ENCODE data around the gene DNAH17. TPM values are rescaled to one million over a fixed set of nuclear protein-coding genes. Genes with fewer than 3 reads are reported as not detected.
A peak's percentile ranks its signal among the peaks of the same experiment; 100 is the strongest.

DNAH17 gene
- total and polyA plus RNA-seq, 2 donors = 0.28 to 0.30 TPM

GRCh38 chr17:78498848-78499247 lies 78.3 kb downstream of the DNAH17 start:
- no peaks in the 10 kb centered on the region for H3K27me3 ChIP-seq (ENCODE audit: control insufficient read depth in 2 of 2, insufficient read depth in 1 of 2, low read length in 1 of 2)
- H3K27ac ChIP-seq (ENCODE audit: low read depth in 1 of 2, low read length in 1 of 2) = no peak overlapping the region
- WGBS = 86% methylated on average over 17 of the region's 17 CpGs
- no peak for DNase-seq (ENCODE audit: low read depth in 6 of 9, low spot score in 9 of 9)
- no peak overlapping the region for H3K4me3 ChIP-seq (ENCODE audit: low read length in 2 of 2)
- no peaks in the 10 kb centered on the region for H3K9me3 ChIP-seq (ENCODE audit: control insufficient read depth in 2 of 2, insufficient read depth in 1 of 2, low read length in 1 of 2)
- no peaks in the 10 kb centered on the region for H3K4me1 ChIP-seq (ENCODE audit: control insufficient read depth in 2 of 2, insufficient read depth in 2 of 2, low read length in 2 of 2)
- H3K36me3 ChIP-seq (ENCODE audit: control insufficient read depth in 2 of 2, insufficient read depth in 2 of 2, low read length in 1 of 2) = no peaks in the 10 kb centered on the region

GRCh38 chr17:78497115-78497540 lies 80.1 kb downstream of the DNAH17 start:
- WGBS = 35% methylated on average over 10 of the region's 10 CpGs
- H3K4me3 ChIP-seq (ENCODE audit: low read length in 2 of 2) = no peak overlapping the region
- no peaks in the 10 kb centered on the region for H3K9me3 ChIP-seq (ENCODE audit: control insufficient read depth in 2 of 2, insufficient read depth in 1 of 2, low read length in 1 of 2)
- DNase-seq (ENCODE audit: low read depth in 6 of 9, low spot score in 9 of 9) = peak in 6 of 9 donors; percentile 26 to 68 (median 47)
- H3K27ac ChIP-seq (ENCODE audit: low read depth in 1 of 2, low read length in 1 of 2) = no peak overlapping the region
- H3K4me1 ChIP-seq (ENCODE audit: control insufficient read depth in 2 of 2, insufficient read depth in 2 of 2, low read length in 2 of 2) = no peaks in the 10 kb centered on the region
- no peaks in the 10 kb centered on the region for H3K36me3 ChIP-seq (ENCODE audit: control insufficient read depth in 2 of 2, insufficient read depth in 2 of 2, low read length in 1 of 2)
- no peaks in the 10 kb centered on the region for H3K27me3 ChIP-seq (ENCODE audit: control insufficient read depth in 2 of 2, insufficient read depth in 1 of 2, low read length in 1 of 2)

GRCh38 chr17:78496311-78496710 lies 80.9 kb downstream of the DNAH17 start:
- 75% methylated on average over 6 of the region's 6 CpGs for WGBS
- no peak for DNase-seq (ENCODE audit: low read depth in 6 of 9, low spot score in 9 of 9)

GRCh38 chr17:78495634-78496033 lies 81.6 kb downstream of the DNAH17 start:
- WGBS = 90% methylated on average over 14 of the region's 14 CpGs
- H3K4me3 ChIP-seq (ENCODE audit: low read length in 2 of 2) = no peak overlapping the region
- no peaks in the 10 kb centered on the region for H3K27me3 ChIP-seq (ENCODE audit: control insufficient read depth in 2 of 2, insufficient read depth in 1 of 2, low read length in 1 of 2)
- H3K4me1 ChIP-seq (ENCODE audit: control insufficient read depth in 2 of 2, insufficient read depth in 2 of 2, low read length in 2 of 2) = peaks cover 0 to 14% of the 10 kb centered on the region in 2 donors
- DNase-seq (ENCODE audit: low read depth in 6 of 9, low spot score in 9 of 9) = no peak
- no peak overlapping the region for H3K27ac ChIP-seq (ENCODE audit: low read depth in 1 of 2, low read length in 1 of 2)
- H3K9me3 ChIP-seq (ENCODE audit: control insufficient read depth in 2 of 2, insufficient read depth in 1 of 2, low read length in 1 of 2) = no peaks in the 10 kb centered on the region
- H3K36me3 ChIP-seq (ENCODE audit: control insufficient read depth in 2 of 2, insufficient read depth in 2 of 2, low read length in 1 of 2) = no peaks in the 10 kb centered on the region

More at GRCh38 chr17:78496311-78496710, 80.9 kb downstream of the DNAH17 start:
- Histone ChIP-seq H3K27me3 (ENCODE audit: control insufficient read depth in 2 of 2, insufficient read depth in 1 of 2, low read length in 1 of 2) (no peaks in the 10 kb centered on the region), H3K4me3 (ENCODE audit: low read length in 2 of 2) (no peak overlapping the region), H3K4me1 (ENCODE audit: control insufficient read depth in 2 of 2, insufficient read depth in 2 of 2, low read length in 2 of 2) (peaks cover 0 to 7% of the 10 kb centered on the region in 2 donors), H3K27ac (ENCODE audit: low read depth in 1 of 2, low read length in 1 of 2) (no peak overlapping the region), H3K9me3 (ENCODE audit: control insufficient read depth in 2 of 2, insufficient read depth in 1 of 2, low read length in 1 of 2) (no peaks in the 10 kb centered on the region), H3K36me3 (ENCODE audit: control insufficient read depth in 2 of 2, insufficient read depth in 2 of 2, low read length in 1 of 2) (no peaks in the 10 kb centered on the region)

GRCh38 chr17:78494696-78495330 lies 82.4 kb downstream of the DNAH17 start:
- peaks cover 0 to 19% of the 10 kb centered on the region in 2 donors for H3K4me1 ChIP-seq (ENCODE audit: control insufficient read depth in 2 of 2, insufficient read depth in 2 of 2, low read length in 2 of 2)
- 93% methylated on average over 22 of the region's 22 CpGs for WGBS
- H3K27me3 ChIP-seq (ENCODE audit: control insufficient read depth in 2 of 2, insufficient read depth in 1 of 2, low read length in 1 of 2) = no peaks in the 10 kb centered on the region
- no peaks in the 10 kb centered on the region for H3K36me3 ChIP-seq (ENCODE audit: control insufficient read depth in 2 of 2, insufficient read depth in 2 of 2, low read length in 1 of 2)
- H3K9me3 ChIP-seq (ENCODE audit: control insufficient read depth in 2 of 2, insufficient read depth in 1 of 2, low read length in 1 of 2) = no peaks in the 10 kb centered on the region
- DNase-seq (ENCODE audit: low read depth in 6 of 9, low spot score in 9 of 9) = no peak
- H3K4me3 ChIP-seq (ENCODE audit: low read length in 2 of 2) = no peak overlapping the region
- H3K27ac ChIP-seq (ENCODE audit: low read depth in 1 of 2, low read length in 1 of 2) = no peak overlapping the region

- no peak for DNase-seq (ENCODE audit: low read depth in 6 of 9, low spot score in 9 of 9)
- Histone ChIP-seq H3K27me3 (ENCODE audit: control insufficient read depth in 2 of 2, insufficient read depth in 1 of 2, low read length in 1 of 2) (no peaks in the 10 kb centered on the region), H3K9me3 (ENCODE audit: control insufficient read depth in 2 of 2, insufficient read depth in 1 of 2, low read length in 1 of 2) (no peaks in the 10 kb centered on the region), H3K27ac (ENCODE audit: low read depth in 1 of 2, low read length in 1 of 2) (no peak overlapping the region), H3K4me1 (ENCODE audit: control insufficient read depth in 2 of 2, insufficient read depth in 2 of 2, low read length in 2 of 2) (peaks cover 0 to 19% of the 10 kb centered on the region in 2 donors), H3K36me3 (ENCODE audit: control insufficient read depth in 2 of 2, insufficient read depth in 2 of 2, low read length in 1 of 2) (no peaks in the 10 kb centered on the region), H3K4me3 (ENCODE audit: low read length in 2 of 2) (no peak overlapping the region)
- 88% methylated on average over 42 of the region's 42 CpGs for WGBS
Measured at GRCh38 chr17:78493853-78494695, 83.1 kb downstream of the DNAH17 start.

- 89% methylated on average over 9 of the region's 9 CpGs for WGBS
- no peaks in the 10 kb centered on the region for H3K27me3 ChIP-seq (ENCODE audit: control insufficient read depth in 2 of 2, insufficient read depth in 1 of 2, low read length in 1 of 2)
- no peak overlapping the region for H3K27ac ChIP-seq (ENCODE audit: low read depth in 1 of 2, low read length in 1 of 2)
- no peaks in the 10 kb centered on the region for H3K9me3 ChIP-seq (ENCODE audit: control insufficient read depth in 2 of 2, insufficient read depth in 1 of 2, low read length in 1 of 2)
- no peaks in the 10 kb centered on the region for H3K36me3 ChIP-seq (ENCODE audit: control insufficient read depth in 2 of 2, insufficient read depth in 2 of 2, low read length in 1 of 2)
- no peak for DNase-seq (ENCODE audit: low read depth in 6 of 9, low spot score in 9 of 9)
- H3K4me3 ChIP-seq (ENCODE audit: low read length in 2 of 2) = no peak overlapping the region
- peaks cover 0 to 19% of the 10 kb centered on the region in 2 donors for H3K4me1 ChIP-seq (ENCODE audit: control insufficient read depth in 2 of 2, insufficient read depth in 2 of 2, low read length in 2 of 2)
Measured at GRCh38 chr17:78493450-78493849, 83.7 kb downstream of the DNAH17 start.

GRCh38 chr17:78492116-78492799 lies 84.9 kb downstream of the DNAH17 start:
- no peaks in the 10 kb centered on the region for H3K36me3 ChIP-seq (ENCODE audit: control insufficient read depth in 2 of 2, insufficient read depth in 2 of 2, low read length in 1 of 2)
- WGBS = 95% methylated on average over 26 of the region's 26 CpGs
- DNase-seq (ENCODE audit: low read depth in 6 of 9, low spot score in 9 of 9) = no peak
- no peak overlapping the region for H3K27ac ChIP-seq (ENCODE audit: low read depth in 1 of 2, low read length in 1 of 2)
- no peaks in the 10 kb centered on the region for H3K9me3 ChIP-seq (ENCODE audit: control insufficient read depth in 2 of 2, insufficient read depth in 1 of 2, low read length in 1 of 2)
- H3K4me3 ChIP-seq (ENCODE audit: low read length in 2 of 2) = no peak overlapping the region
- H3K4me1 ChIP-seq (ENCODE audit: control insufficient read depth in 2 of 2, insufficient read depth in 2 of 2, low read length in 2 of 2) = peaks cover 0 to 19% of the 10 kb centered on the region in 2 donors
- no peaks in the 10 kb centered on the region for H3K27me3 ChIP-seq (ENCODE audit: control insufficient read depth in 2 of 2, insufficient read depth in 1 of 2, low read length in 1 of 2)
